Spleen (tissue), 11 donors: Measurements from ENCODE around the gene MOCS3. TPM values are rescaled to one million over a fixed set of nuclear protein-coding genes. Genes with fewer than 3 reads are reported as not detected.

Experiments
- DNase-seq: peaks from one replicate; pipeline ENCODE4 v3.0.0-alpha.2; 2020
- H3K27ac ChIP-seq, 8 donors: fragments of 200-600 bp; sonication (generic) in 7 of 8; 1 replicate in 4 of 8; 2 replicates in 4 of 8; pipeline versions ENCODE4 v1.5.0 to v1.8.0; 2016 to 2021; ENCODE audit warnings: inconsistent platforms in 4 of 8, mild to moderate bottlenecking in 4 of 8, moderate library complexity in 1 of 8
- H3K27me3 ChIP-seq, 7 donors: fragments of 200-600 bp; sonication (generic) in 6 of 7; replicated peaks in 1 of 7; 1 replicate in 4 of 7; 2 replicates in 3 of 7; pipeline versions ENCODE4 v1.5.0 to v1.8.0; 2016 to 2021; ENCODE audit warnings: inconsistent platforms in 3 of 7, mild to moderate bottlenecking in 1 of 7
- H3K36me3 ChIP-seq, 6 donors: fragments of 200-600 bp; sonication (generic) in 5 of 6; 1 replicate in 4 of 6; 2 replicates in 2 of 6; pipeline versions ENCODE4 v1.5.0 to v1.8.0; 2016 to 2021; ENCODE audit warnings: inconsistent platforms in 2 of 6
- H3K4me1 ChIP-seq, 6 donors: fragments of 200-600 bp; sonication (generic) in 5 of 6; 1 replicate in 3 of 6; 2 replicates in 3 of 6; pipeline versions ENCODE4 v1.5.0 to v1.8.0; 2016 to 2021; ENCODE audit warnings: inconsistent platforms in 3 of 6
- H3K4me3 ChIP-seq, 8 donors: fragments of 200-600 bp; sonication (generic) in 7 of 8; 1 replicate in 4 of 8; 2 replicates in 4 of 8; pipeline versions ENCODE4 v1.5.0 to v1.8.0; 2016 to 2021; ENCODE audit warnings: inconsistent platforms in 4 of 8, mild to moderate bottlenecking in 4 of 8, moderate library complexity in 2 of 8
- H3K9me3 ChIP-seq, 8 donors: fragments of 200-600 bp; sonication (generic) in 7 of 8; 1 replicate in 4 of 8; 2 replicates in 4 of 8; pipeline versions ENCODE4 v1.5.0 to v1.8.0; 2016 to 2021; ENCODE audit warnings: inconsistent platforms in 4 of 8
- CTCF ChIP-seq, 11 experiments: fragments of 200-600 bp in 7 of 11; fragments of 450-650 bp in 4 of 11; sonication (generic) in 4 of 11; IDR thresholded peaks in 8 of 11; conservative IDR thresholded peaks in 3 of 11; 1 replicate in 7 of 11; 2 replicates in 4 of 11; pipeline versions ENCODE4 v1.4.0 to v1.8.0; 2016 to 2021; ENCODE audit warnings: antibody characterized with exemption in 11 of 11, inconsistent platforms in 4 of 11, mild to moderate bottlenecking in 1 of 11
- POLR2A ChIP-seq, 3 donors: fragments of 450-650 bp; IDR thresholded peaks; one replicate each; pipeline ENCODE4 v1.5.1; 2017; ENCODE audit warnings: antibody characterized with exemption in 3 of 3, mild to moderate bottlenecking in 1 of 3
- POLR2AphosphoS5 ChIP-seq, 3 donors: sonication (generic); formaldehyde crosslinking; IDR thresholded peaks; one replicate each; pipeline ENCODE4 v1.5.1; 2017; ENCODE audit warnings: antibody characterized with exemption in 3 of 3
- WGBS, 5 donors: extraction: QIAGEN DNeasy Blood & Tissue Kit in 3 of 5; methylation state at CpG; one replicate each; pipeline versions ENCODE4 v1.1.5 to v1.1.7; 2013 to 2018; 5-methylcytosine and 5-hydroxymethylcytosine counted together
- intact Hi-C: fragments of 100-400 bp; cut with DNase I; formaldehyde crosslinking; loops from one replicate; pipeline ENCODE4 v1.15.0; 2023; ENCODE audit warnings: low total_unique reads
- polyA plus RNA-seq, 3 donors: library from polyadenylated mRNA; stranded (reverse); fragments of 200-250 nt; gene quantifications; one replicate each; pipeline ENCODE4 v1.2.1, GENCODE V29; 2013
- total RNA-seq, 7 donors: library from RNA; depleted of rRNA in 3 of 7; stranded (reverse); fragments of >200 nt in 3 of 7; fragmentation: NEBNext Ultra II Directional in 4 of 7; extraction: Animal tissue kit (Norgen Biotek cat#: 25700) in 4 of 7; gene quantifications; one replicate each; pipeline versions ENCODE4 v1.1.0 to v1.2.1, GENCODE V29; 2016 to 2021
- donor health status: healthy with polysubstance abuse.
- donor health status: DM: no; HTN: no; CAD: no; lungs with moderate emphysema.
- donor health status: DM: no; HTN: no; CAD: no.
- donor health status: Bipolar disorder and iron deficiency.
- donor health status: healthy.
- donor health status: DM: no; HTN: no; CAD: no.
- donor health status: DM: yes; HTN: yes; CAD: no.

The MOCS3 gene
- total and polyA plus RNA-seq, 10 donors = 2.6 to 7.0 (median 4.8) TPM

- Histone ChIP-seq H3K27ac (no peak overlapping the region), H3K4me3 (no peak overlapping the region), H3K36me3 (no peaks in the 10 kb centered on the region), H3K4me1 (no peaks in the 10 kb centered on the region), H3K27me3 (peaks cover 0 to 32% (median 2%) of the 10 kb centered on the region in 7 donors), H3K9me3 (no peaks in the 10 kb centered on the region)
- intact Hi-C loops = loop anchor here (5.0 kb wide), 1 partner anchor 301 kb away; no protein-coding TSS in a partner anchor
- WGBS, 5 donors = 79 to 87% (median 83%) methylated on average over 20 of the region's 20 CpGs
- no peak for DNase-seq
- no peak for TF ChIP-seq POLR2A (IDR thresholded peaks at IDR 0.05)
- TF ChIP-seq POLR2AphosphoS5 (IDR thresholded peaks at IDR 0.05) = no peak
- TF ChIP-seq CTCF (IDR thresholded peaks at IDR 0.05 in 8 of 11, conservative IDR thresholded peaks at IDR 0.05 in 3 of 11) = no peak
These were observed 43.0 kb downstream of the MOCS3 start for GRCh38 chr20:51001430-51002265.

- TF ChIP-seq POLR2AphosphoS5 (IDR thresholded peaks at IDR 0.05) (no peak), POLR2A (IDR thresholded peaks at IDR 0.05) (no peak), CTCF (IDR thresholded peaks at IDR 0.05 in 8 of 11, conservative IDR thresholded peaks at IDR 0.05 in 3 of 11) (no peak)
- no peak overlapping the region for H3K27ac ChIP-seq
- peak; percentile 62 for DNase-seq
These were observed 44.0 kb downstream of the MOCS3 start for GRCh38 chr20:51002633-51003032.

GRCh38 chr20:51003753-51004152 lies 45.1 kb downstream of the MOCS3 start:
- Histone ChIP-seq H3K4me1 (no peaks in the 10 kb centered on the region), H3K9me3 (no peaks in the 10 kb centered on the region), H3K36me3 (no peaks in the 10 kb centered on the region), H3K4me3 (no peak overlapping the region), H3K27ac (no peak overlapping the region), H3K27me3 (peaks cover 0 to 21% (median 1%) of the 10 kb centered on the region in 7 donors)
- intact Hi-C loops = loop anchor here (5.0 kb wide), 1 partner anchor 299 kb away; no protein-coding TSS in a partner anchor
- 39 to 84% (median 75%) methylated on average over 3 to 21 of the region's 21 CpGs for WGBS, 5 donors
- TF ChIP-seq CTCF (IDR thresholded peaks at IDR 0.05 in 8 of 11, conservative IDR thresholded peaks at IDR 0.05 in 3 of 11) (no peak), POLR2A (IDR thresholded peaks at IDR 0.05) (no peak), POLR2AphosphoS5 (IDR thresholded peaks at IDR 0.05) (no peak)
- DNase-seq = no peak

More at GRCh38 chr20:51002633-51003032, 44.0 kb downstream of the MOCS3 start:
- H3K4me3 ChIP-seq = no peak overlapping the region
- no peaks in the 10 kb centered on the region for H3K9me3 ChIP-seq
- no peaks in the 10 kb centered on the region for H3K4me1 ChIP-seq
- peaks cover 0 to 29% (median 2%) of the 10 kb centered on the region in 7 donors for H3K27me3 ChIP-seq
- H3K36me3 ChIP-seq = no peaks in the 10 kb centered on the region
- intact Hi-C loops = loop anchor here (5.0 kb wide), 1 partner anchor 300 kb away; no protein-coding TSS in a partner anchor
- WGBS, 5 donors = 69 to 81% (median 76%) methylated on average over 7 of the region's 7 CpGs

GRCh38 chr20:51004305-51004727 lies 45.7 kb downstream of the MOCS3 start:
- H3K9me3 ChIP-seq = no peaks in the 10 kb centered on the region
- H3K4me1 ChIP-seq = no peaks in the 10 kb centered on the region
- H3K36me3 ChIP-seq = no peaks in the 10 kb centered on the region
- no peak overlapping the region for H3K4me3 ChIP-seq
- WGBS, 5 donors = 90 to 96% (median 94%) methylated on average over 41 to 44 of the region's 44 CpGs
- no peak overlapping the region for H3K27ac ChIP-seq
- TF ChIP-seq POLR2A (IDR thresholded peaks at IDR 0.05) = no peak
- TF ChIP-seq POLR2AphosphoS5 (IDR thresholded peaks at IDR 0.05) = no peak
- no peak for TF ChIP-seq CTCF (IDR thresholded peaks at IDR 0.05 in 8 of 11, conservative IDR thresholded peaks at IDR 0.05 in 3 of 11)
- intact Hi-C loops = loop anchor here (5.0 kb wide), 1 partner anchor 298 kb away; no protein-coding TSS in a partner anchor
- peak; percentile 69 for DNase-seq
- H3K27me3 ChIP-seq = peaks cover 0 to 19% (median 0%) of the 10 kb centered on the region in 7 donors
